A549 treated with AZD2906 at 1 μM for 4 hours (cell line): Measurements from ENCODE around the gene RABGAP1. TPM values are rescaled to one million over a fixed set of nuclear protein-coding genes. Genes with fewer than 3 reads are reported as not detected.

ENCODE experiments used
- total RNA-seq: library from RNA; stranded (reverse); fragments of 200-300 nt; extraction: Qiagen RNA extraction; gene quantifications from 5 replicates; pipeline ENCODE4 v1.2.3, GENCODE V29; 2022

RABGAP1 gene
- total RNA-seq = 12.1 to 16.1 TPM (median 12.7 TPM) in 5 replicates

GRCh38 chr9:122940749-122941581 lies at the start of gene RABGAP1:
Gene RABGAP1, plus strand, starts transcription at chr9:122941020. Its CDS starts 16,040 bp downstream, at chr9:122957060.

DNA sequence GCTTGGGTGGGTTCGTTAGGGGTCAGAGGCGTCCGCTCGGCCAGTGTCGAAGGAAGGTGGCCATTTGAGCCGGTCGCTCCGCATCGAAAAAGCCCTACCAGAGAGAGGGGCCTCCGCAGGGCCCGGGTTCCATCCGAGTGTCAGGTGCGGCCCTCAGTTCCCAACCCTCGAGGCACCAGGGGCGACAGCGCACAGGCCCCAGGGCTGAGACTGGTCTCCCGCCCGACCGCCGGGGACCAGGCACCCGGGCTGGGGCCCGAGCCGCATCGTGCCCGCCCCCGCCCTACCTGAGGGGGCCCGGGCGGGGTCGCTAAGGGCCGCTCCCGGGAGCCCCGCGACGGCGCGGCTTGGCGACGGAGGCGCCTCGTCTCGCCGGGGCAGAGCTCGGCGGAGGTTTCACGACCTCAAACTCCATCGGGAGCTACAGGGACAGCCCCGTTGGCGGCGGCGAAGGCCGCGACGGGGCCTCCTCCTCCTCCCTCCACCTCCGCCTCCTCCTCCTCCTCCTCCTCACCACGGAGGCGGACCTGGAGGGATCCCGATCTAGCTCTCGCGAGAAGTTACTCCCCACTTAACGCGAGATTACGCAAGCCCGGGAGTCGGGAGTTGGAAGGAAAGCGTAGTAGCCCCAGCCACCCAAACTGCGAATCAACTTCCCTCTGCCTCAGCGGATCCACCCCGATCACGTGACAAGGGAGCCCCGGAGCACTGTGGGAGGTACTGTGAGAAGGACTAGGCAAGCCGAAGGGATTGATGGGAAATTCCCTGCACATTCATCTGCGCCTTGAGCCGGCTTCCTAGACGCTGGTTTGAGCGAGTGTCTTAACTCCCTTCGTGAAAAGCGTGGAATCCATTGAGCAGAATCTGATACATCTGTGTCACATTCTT lies 35.8 kb upstream of the RABGAP1 start, which contains the start of gene RC3H2:
Gene RC3H2 (minus strand): TSS at position 537 of the 888 bp plus-strand sequence. CDS start 7,850 bp downstream, outside the sequence.

GRCh38 chr9:122912964-122913673 lies 27.7 kb upstream of the RABGAP1 start, which contains the start of gene ZBTB6:
Gene ZBTB6, minus strand, starts transcription at chr9:122913323. Its CDS starts 1,251 bp downstream, at chr9:122912072.

GRCh38 chr9:122931226-122932121 lies 9.3 kb upstream of the RABGAP1 start, which contains the start of gene ZBTB26:
Gene ZBTB26, minus strand, starts transcription at chr9:122931512. Its CDS starts 11,578 bp downstream, at chr9:122919934.

DNA sequence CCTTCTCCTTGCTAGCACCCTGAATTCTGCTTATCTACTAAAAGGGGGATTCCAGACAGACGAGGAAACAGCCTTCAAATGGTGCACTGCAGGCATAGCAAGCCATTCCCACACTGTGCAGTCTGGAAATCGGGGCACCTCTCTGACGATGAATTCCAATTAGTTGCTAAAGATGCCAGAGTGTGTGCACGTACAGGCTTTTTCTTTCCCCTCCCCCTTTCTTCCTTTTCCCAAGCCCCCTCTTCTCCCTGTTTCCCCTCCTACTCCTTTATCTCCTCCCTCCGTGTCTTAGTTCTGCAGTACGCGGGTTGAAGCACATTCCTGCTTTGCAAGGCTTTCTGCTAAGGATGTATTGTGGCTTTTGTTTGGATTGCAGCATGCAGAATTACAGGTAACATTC lies 92.5 kb downstream of the RABGAP1 start, which contains the start of gene GPR21:
Gene GPR21 (plus strand): TSS at position 316 of the 400 bp plus-strand sequence. CDS start 900 bp downstream, outside the sequence.

Other genes with a start within 250 kb of the RABGAP1 start
- not detected in 5 replicates for gene OR1L4, start 217.0 kb upstream of the RABGAP1 start, total RNA-seq
- not detected in 5 replicates for gene OR1L6, start 198.7 kb upstream of the RABGAP1 start, total RNA-seq
- gene OR5C1, start 152.1 kb upstream of the RABGAP1 start, total RNA-seq = not detected in 5 replicates
- gene OR1K1, start 140.9 kb upstream of the RABGAP1 start, total RNA-seq = not detected in 5 replicates
- 14.2 to 17.5 TPM (median 15.9 TPM) in 5 replicates for gene PDCL, start 112.4 kb upstream of the RABGAP1 start, total RNA-seq
- gene RC3H2, start 35.7 kb upstream of the RABGAP1 start, total RNA-seq = 15.2 to 20.7 TPM (median 19.1 TPM) in 5 replicates
- gene ZBTB6, start 27.7 kb upstream of the RABGAP1 start, total RNA-seq = 5.4 to 5.7 TPM (median 5.5 TPM) in 5 replicates
- 1.2 to 1.9 TPM (median 1.9 TPM) in 5 replicates for gene ZBTB26, start 9.5 kb upstream of the RABGAP1 start, total RNA-seq
- gene GPR21, start 92.6 kb downstream of the RABGAP1 start, total RNA-seq = not detected in 5 replicates